ENCODE data around the gene FSIP2. TPM values are rescaled to one million over a fixed set of nuclear protein-coding genes. Genes with fewer than 3 reads are reported as not detected.

FSIP2 gene
- total RNA-seq, 1 experiment from 2014 or later: 2.2 TPM

DNA sequence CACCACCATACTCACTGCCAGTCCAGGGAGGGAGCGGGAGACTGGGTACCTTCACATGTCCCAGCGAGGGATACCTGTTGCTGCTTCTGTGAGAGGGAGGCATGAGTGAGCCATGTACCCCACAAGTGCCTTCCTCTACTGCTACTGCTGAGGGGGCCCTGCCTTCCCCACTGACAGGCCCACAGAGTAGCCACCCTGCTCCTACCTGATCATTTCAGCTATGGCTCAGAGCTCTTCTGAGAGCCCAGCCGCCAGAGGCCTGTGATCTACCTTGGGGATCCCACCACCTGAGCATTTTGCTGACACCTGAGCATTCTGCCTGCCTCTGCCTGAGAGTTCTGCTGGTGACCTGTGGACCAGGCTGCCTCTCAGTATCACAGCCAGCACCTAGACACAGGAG, 137.6 kb downstream of the FSIP2 start:
- Mint-ChIP-seq H3K36me3 (no peaks in the 10 kb centered on the region), H3K4me3 (no peak overlapping the region), H3K27me3 (ENCODE audit: low read depth) (no peaks in the 10 kb centered on the region), H3K4me1 (no peaks in the 10 kb centered on the region), H3K9me3 (no peaks in the 10 kb centered on the region), H3K27ac (no peak overlapping the region)
- TF ChIP-seq NR2C2 (CRISPR knock-in tag; IDR thresholded peaks at IDR 0.05): no peak
- TF ChIP-seq, protein P1, sequence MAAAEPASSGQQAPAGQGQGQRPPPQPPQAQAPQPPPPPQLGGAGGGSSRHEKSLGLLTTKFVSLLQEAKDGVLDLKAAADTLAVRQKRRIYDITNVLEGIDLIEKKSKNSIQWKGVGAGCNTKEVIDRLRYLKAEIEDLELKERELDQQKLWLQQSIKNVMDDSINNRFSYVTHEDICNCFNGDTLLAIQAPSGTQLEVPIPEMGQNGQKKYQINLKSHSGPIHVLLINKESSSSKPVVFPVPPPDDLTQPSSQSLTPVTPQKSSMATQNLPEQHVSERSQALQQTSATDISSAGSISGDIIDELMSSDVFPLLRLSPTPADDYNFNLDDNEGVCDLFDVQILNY (CRISPR knock-in tag; IDR thresholded peaks at IDR 0.05): no peak
- no peak for TF ChIP-seq OVOL2 (CRISPR knock-in tag; IDR thresholded peaks at IDR 0.05; ENCODE audit: borderline replicate concordance)
- TF ChIP-seq FOXK1 (CRISPR knock-in tag; IDR thresholded peaks at IDR 0.05): no peak
- TF ChIP-seq, protein P2, sequence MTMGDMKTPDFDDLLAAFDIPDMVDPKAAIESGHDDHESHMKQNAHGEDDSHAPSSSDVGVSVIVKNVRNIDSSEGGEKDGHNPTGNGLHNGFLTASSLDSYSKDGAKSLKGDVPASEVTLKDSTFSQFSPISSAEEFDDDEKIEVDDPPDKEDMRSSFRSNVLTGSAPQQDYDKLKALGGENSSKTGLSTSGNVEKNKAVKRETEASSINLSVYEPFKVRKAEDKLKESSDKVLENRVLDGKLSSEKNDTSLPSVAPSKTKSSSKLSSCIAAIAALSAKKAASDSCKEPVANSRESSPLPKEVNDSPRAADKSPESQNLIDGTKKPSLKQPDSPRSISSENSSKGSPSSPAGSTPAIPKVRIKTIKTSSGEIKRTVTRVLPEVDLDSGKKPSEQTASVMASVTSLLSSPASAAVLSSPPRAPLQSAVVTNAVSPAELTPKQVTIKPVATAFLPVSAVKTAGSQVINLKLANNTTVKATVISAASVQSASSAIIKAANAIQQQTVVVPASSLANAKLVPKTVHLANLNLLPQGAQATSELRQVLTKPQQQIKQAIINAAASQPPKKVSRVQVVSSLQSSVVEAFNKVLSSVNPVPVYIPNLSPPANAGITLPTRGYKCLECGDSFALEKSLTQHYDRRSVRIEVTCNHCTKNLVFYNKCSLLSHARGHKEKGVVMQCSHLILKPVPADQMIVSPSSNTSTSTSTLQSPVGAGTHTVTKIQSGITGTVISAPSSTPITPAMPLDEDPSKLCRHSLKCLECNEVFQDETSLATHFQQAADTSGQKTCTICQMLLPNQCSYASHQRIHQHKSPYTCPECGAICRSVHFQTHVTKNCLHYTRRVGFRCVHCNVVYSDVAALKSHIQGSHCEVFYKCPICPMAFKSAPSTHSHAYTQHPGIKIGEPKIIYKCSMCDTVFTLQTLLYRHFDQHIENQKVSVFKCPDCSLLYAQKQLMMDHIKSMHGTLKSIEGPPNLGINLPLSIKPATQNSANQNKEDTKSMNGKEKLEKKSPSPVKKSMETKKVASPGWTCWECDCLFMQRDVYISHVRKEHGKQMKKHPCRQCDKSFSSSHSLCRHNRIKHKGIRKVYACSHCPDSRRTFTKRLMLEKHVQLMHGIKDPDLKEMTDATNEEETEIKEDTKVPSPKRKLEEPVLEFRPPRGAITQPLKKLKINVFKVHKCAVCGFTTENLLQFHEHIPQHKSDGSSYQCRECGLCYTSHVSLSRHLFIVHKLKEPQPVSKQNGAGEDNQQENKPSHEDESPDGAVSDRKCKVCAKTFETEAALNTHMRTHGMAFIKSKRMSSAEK (CRISPR knock-in tag; IDR thresholded peaks at IDR 0.05; ENCODE audit: borderline replicate concordance): no peak
- TF ChIP-seq, protein P3, sequence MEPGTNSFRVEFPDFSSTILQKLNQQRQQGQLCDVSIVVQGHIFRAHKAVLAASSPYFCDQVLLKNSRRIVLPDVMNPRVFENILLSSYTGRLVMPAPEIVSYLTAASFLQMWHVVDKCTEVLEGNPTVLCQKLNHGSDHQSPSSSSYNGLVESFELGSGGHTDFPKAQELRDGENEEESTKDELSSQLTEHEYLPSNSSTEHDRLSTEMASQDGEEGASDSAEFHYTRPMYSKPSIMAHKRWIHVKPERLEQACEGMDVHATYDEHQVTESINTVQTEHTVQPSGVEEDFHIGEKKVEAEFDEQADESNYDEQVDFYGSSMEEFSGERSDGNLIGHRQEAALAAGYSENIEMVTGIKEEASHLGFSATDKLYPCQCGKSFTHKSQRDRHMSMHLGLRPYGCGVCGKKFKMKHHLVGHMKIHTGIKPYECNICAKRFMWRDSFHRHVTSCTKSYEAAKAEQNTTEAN (CRISPR knock-in tag; IDR thresholded peaks at IDR 0.05): no peak
- no peak for TF ChIP-seq FOXJ3 (CRISPR knock-in tag; IDR thresholded peaks at IDR 0.05; ENCODE audit: borderline replicate concordance)
- TF ChIP-seq TCF7 (CRISPR knock-in tag; IDR thresholded peaks at IDR 0.05; ENCODE audit: low read depth): no peak
- TF ChIP-seq, protein P4, sequence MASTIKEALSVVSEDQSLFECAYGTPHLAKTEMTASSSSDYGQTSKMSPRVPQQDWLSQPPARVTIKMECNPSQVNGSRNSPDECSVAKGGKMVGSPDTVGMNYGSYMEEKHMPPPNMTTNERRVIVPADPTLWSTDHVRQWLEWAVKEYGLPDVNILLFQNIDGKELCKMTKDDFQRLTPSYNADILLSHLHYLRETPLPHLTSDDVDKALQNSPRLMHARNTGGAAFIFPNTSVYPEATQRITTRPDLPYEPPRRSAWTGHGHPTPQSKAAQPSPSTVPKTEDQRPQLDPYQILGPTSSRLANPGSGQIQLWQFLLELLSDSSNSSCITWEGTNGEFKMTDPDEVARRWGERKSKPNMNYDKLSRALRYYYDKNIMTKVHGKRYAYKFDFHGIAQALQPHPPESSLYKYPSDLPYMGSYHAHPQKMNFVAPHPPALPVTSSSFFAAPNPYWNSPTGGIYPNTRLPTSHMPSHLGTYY (CRISPR knock-in tag; IDR thresholded peaks at IDR 0.05): no peak
- TF ChIP-seq, protein P5, sequence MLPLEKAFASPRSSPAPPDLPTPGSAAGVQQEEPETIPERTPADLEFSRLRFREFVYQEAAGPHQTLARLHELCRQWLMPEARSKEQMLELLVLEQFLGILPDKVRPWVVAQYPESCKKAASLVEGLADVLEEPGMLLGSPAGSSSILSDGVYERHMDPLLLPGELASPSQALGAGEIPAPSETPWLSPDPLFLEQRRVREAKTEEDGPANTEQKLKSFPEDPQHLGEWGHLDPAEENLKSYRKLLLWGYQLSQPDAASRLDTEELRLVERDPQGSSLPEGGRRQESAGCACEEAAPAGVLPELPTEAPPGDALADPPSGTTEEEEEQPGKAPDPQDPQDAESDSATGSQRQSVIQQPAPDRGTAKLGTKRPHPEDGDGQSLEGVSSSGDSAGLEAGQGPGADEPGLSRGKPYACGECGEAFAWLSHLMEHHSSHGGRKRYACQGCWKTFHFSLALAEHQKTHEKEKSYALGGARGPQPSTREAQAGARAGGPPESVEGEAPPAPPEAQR (CRISPR knock-in tag; IDR thresholded peaks at IDR 0.05): no peak
- TF ChIP-seq NR3C1 (CRISPR knock-in tag; conservative IDR thresholded peaks at IDR 0.05; ENCODE audit: low read depth): no peak
- TF ChIP-seq, protein P6, sequence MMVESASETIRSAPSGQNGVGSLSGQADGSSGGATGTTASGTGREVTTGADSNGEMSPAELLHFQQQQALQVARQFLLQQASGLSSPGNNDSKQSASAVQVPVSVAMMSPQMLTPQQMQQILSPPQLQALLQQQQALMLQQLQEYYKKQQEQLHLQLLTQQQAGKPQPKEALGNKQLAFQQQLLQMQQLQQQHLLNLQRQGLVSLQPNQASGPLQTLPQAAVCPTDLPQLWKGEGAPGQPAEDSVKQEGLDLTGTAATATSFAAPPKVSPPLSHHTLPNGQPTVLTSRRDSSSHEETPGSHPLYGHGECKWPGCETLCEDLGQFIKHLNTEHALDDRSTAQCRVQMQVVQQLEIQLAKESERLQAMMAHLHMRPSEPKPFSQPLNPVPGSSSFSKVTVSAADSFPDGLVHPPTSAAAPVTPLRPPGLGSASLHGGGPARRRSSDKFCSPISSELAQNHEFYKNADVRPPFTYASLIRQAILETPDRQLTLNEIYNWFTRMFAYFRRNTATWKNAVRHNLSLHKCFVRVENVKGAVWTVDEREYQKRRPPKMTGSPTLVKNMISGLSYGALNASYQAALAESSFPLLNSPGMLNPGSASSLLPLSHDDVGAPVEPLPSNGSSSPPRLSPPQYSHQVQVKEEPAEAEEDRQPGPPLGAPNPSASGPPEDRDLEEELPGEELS (CRISPR knock-in tag; IDR thresholded peaks at IDR 0.05): no peak
- TF ChIP-seq, protein P7, sequence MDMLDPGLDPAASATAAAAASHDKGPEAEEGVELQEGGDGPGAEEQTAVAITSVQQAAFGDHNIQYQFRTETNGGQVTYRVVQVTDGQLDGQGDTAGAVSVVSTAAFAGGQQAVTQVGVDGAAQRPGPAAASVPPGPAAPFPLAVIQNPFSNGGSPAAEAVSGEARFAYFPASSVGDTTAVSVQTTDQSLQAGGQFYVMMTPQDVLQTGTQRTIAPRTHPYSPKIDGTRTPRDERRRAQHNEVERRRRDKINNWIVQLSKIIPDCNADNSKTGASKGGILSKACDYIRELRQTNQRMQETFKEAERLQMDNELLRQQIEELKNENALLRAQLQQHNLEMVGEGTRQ (CRISPR knock-in tag; IDR thresholded peaks at IDR 0.05): no peak
- no peak for TF ChIP-seq SOX15 (CRISPR knock-in tag; IDR thresholded peaks at IDR 0.05)
- TF ChIP-seq, protein P8, sequence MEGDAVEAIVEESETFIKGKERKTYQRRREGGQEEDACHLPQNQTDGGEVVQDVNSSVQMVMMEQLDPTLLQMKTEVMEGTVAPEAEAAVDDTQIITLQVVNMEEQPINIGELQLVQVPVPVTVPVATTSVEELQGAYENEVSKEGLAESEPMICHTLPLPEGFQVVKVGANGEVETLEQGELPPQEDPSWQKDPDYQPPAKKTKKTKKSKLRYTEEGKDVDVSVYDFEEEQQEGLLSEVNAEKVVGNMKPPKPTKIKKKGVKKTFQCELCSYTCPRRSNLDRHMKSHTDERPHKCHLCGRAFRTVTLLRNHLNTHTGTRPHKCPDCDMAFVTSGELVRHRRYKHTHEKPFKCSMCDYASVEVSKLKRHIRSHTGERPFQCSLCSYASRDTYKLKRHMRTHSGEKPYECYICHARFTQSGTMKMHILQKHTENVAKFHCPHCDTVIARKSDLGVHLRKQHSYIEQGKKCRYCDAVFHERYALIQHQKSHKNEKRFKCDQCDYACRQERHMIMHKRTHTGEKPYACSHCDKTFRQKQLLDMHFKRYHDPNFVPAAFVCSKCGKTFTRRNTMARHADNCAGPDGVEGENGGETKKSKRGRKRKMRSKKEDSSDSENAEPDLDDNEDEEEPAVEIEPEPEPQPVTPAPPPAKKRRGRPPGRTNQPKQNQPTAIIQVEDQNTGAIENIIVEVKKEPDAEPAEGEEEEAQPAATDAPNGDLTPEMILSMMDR (IDR thresholded peaks at IDR 0.05): no peak
- no peak for TF ChIP-seq ZNF138 (CRISPR knock-in tag; conservative IDR thresholded peaks at IDR 0.05)
- TF ChIP-seq GRHL2 (CRISPR knock-in tag; IDR thresholded peaks at IDR 0.05; ENCODE audit: insufficient replicate concordance, severe bottlenecking): no peak
- CTCF ChIA-PET: no interaction called here
- ATAC-seq (no peak; the same call in 1 of the 2 replicates), DNase-seq (ENCODE audit: low spot score) (no peak)
- POLR2A ChIA-PET: no interaction called here
